Articular chondrocyte of knee joint (primary cell): Measurements from ENCODE around the gene GIPC1. TPM values are rescaled to one million over a fixed set of nuclear protein-coding genes. Genes with fewer than 3 reads are reported as not detected.

Experiments
- small RNA-seq: library from RNA; depleted of rRNA; stranded (forward); fragments of <200 nt; gene quantifications from one replicate; pipeline ENCODE3, GENCODE V24; 2012
- total RNA-seq: library from RNA; depleted of rRNA; stranded (reverse); fragments of >200 nt; gene quantifications from 2 replicates; pipeline ENCODE4 v1.2.3, GENCODE V29; 2012

The GIPC1 gene, protein sequence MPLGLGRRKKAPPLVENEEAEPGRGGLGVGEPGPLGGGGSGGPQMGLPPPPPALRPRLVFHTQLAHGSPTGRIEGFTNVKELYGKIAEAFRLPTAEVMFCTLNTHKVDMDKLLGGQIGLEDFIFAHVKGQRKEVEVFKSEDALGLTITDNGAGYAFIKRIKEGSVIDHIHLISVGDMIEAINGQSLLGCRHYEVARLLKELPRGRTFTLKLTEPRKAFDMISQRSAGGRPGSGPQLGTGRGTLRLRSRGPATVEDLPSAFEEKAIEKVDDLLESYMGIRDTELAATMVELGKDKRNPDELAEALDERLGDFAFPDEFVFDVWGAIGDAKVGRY
- total RNA-seq = 72.9 and 75.1 TPM in 2 replicates

DNA sequence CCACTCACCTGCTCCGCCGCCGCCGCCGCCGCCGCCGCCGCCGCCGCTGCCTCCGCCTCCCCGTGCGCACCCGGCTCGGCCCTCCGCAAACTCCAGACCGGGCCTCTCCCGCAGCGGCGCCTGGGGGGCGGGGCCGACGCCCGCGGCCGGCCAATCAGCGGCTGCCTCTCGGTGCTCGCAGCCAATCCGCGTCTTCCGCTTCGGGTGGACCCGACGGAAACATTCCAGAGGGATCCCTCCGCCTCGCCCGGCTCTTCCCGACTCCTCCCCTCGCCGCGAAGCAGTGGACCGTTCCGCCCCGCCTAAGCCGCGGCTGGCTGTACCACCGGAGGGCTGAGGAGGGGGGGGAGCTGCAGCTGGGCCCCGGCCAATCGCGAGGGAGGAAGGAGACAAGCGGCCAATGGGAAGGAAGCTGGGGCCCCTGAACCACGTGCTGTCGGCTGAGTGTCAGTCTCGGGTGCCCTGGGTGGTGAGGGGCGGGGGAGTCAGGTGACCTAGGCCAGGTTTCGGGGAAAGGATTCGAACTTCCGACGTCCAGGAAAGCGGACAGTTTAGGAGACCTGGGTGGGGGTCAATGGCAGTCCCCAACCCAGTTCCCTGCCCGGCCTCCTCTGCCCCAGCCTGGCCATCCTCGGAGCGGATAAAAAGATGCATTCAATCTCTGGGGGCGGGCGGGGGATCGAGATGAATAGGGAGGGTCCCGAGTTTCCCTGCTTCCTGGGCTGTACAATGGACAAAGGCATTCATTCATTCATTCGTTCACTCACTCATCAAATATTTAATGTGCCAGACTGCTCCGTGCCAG lies at the start of gene GIPC1:
Gene GIPC1, minus strand, starts transcription at position 99 of the 805 bp plus-strand sequence. CDS start 13,151 bp downstream, outside the sequence.

DNA sequence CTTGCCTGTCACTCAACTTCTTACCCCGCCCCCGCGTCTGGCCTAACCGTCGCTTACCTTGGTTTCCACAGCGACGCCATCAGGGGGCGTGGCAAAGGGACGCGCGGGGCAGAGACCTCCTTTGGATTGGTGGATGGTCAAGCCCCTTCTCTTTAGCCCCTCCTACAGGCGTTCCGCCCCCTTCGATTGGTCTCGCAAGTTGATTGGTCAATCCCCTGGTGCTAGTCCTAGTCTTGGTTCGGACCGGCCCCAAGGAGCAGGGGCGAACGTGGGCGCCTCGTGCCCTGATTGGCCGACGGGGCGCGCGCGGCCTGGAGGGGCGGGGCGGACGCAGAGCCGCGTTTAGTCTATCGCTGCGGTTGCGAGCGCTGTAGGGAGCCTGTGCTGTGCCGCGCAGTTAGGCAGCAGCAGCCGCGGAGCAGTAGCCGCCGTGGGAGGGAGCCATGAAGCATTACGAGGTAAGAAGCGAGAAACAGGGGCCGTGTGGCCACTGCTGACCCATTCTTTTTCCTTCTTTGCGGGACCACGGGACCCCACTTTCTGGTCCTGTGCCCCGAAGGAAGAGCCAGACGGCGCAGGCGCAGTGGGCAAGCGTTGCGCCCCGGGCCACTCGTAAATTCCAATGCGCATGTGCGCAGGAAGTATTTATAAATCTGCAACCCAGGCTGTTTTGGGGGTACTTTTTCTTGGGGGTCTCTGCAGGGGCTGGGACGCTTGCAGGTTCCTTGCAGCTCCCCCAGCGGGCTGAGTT lies 33.5 kb upstream of the GIPC1 start, which contains the start of gene TECR:
Gene TECR, plus strand, starts transcription at position 341 of the 751 bp plus-strand sequence. Its CDS starts 103 bp downstream, at position 444.

DNA sequence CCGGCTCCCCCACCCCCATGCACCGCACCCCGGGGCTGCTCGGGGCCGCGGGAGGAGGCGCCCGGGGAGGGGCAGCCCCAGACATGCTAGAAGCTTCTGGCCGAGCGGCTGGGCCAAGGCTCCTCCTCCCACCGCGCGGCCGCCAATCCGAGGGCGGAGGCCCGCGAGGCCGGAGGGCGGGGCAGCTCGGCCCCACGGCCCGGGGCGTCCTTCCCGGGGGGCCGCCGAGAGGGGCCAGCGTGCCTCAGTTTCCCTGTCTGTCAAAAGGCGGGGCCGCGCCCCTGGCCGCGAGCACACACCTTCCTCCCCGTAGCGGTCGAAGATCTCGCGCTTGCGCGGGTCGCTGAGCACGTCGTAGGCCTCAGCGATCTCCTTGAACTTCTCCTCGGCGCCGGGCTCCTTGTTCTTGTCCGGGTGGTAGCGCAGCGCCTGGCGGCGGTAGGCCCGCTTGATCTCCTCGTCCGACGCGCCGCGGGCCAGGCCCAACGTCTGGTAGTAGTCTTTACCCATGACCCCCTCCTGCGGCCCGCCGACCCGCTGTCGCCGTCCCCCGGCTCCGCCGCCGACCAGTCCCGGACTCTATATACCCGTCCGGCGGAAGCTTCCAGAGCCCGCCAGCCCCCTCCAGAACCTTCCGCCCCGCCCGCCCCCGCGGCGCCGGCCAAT lies 22.0 kb upstream of the GIPC1 start, which contains the start of gene DNAJB1:
Gene DNAJB1, minus strand, starts transcription at position 558 of the 666 bp plus-strand sequence. Its CDS starts 48 bp downstream, at position 510.

DNA sequence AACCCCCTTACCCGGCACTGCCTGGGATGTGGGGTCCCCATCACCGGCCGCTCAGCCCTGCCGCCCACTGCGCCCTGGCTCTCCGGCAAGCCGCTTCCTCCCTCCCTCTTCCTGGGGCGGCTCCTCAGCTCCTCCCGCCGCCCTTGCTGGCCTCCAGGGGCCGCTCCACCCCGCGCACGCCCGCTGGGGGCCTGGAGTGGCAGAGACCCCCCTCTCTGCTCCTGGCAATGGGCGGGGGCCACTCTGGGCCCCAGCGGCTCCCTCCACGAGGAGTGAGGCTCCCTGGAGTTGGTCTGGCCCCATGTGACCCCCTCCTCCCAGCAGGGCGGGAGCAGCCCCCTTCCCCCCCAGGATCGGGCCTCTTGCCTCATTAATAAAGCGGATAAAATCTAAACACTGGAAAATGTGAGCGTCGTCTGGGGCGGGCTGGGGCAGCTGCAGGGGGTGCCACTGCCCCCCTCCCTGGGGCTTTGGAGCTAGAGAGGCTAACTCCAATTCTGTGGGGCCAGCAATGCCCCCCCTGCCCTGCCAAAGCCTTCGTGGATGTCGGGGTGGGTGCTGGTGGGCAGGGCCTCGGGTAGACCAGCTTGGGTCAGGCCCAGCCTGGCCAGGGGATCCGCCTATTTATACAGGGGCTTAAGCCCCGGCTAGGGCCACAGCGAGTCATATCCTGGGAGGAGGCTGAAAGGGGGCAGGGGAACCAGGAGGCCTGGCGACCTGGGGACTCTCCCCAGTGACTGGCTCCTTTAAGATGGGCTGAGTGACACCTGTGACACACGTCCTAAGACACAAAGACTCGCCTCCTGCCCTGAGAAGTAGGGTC lies 20.5 kb downstream of the GIPC1 start, which contains the start of gene PTGER1:
Gene PTGER1, minus strand, starts transcription at position 104 of the 823 bp plus-strand sequence. CDS start 1,034 bp downstream, outside the sequence.

DNA sequence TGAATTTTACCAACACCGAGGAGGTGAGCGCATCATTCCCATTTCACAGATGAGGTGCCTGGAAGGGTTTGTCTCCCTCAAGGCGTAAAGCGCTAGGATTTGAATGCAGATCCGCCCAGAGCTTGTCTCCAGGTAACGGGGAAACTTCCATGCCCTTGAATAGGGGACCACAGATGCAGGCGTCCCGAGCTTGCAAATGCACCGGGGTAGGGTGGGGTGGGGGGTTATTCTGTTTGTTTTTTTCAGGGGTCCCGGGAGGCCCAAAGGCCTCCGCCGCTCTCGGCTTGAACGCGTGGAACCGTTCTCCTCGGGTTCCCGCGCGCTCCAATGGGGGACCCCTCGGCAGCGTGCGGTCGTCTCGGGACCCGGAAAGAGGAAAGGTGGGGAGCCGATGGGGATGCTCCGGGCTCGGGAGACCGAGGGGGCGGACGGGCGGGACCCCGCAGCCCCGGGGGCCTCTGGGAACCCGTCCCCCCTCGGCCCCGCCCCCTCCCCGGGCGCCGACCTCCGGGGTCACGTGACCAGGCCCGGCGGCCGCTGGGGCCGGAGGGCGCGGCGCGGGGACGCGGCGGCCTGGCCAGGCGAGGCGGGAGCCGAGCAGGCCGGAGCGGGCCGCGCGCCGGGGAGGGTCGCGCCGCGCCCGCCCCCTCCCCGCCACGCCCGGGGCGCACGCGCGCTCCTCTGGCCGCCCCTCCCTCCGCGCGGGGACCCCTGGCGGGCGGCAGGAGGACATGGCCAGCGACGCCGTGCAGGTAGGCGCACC lies 63.0 kb downstream of the GIPC1 start, which contains the start of gene PKN1:
Gene PKN1, plus strand, starts transcription at position 516 of the 763 bp plus-strand sequence. Its CDS starts 216 bp downstream, at position 732.

Small RNA genes within 50 kb of the gene (small RNA-seq; reads per million reads assigned to genes)
- gene SNRPGP15 = not detected

Other genes starting within 250 kb of the GIPC1 start
- 13.6 and 17.8 TPM in 2 replicates for gene ADGRE5, start 114.7 kb downstream of the GIPC1 start, total RNA-seq
- gene DDX39A, start 76.8 kb downstream of the GIPC1 start, total RNA-seq = 41.2 and 41.5 TPM in 2 replicates
- gene PKN1, start 62.8 kb downstream of the GIPC1 start, total RNA-seq = 87.1 and 99.3 TPM in 2 replicates
- 0.86 and 0.91 TPM in 2 replicates for gene PTGER1, start 20.8 kb downstream of the GIPC1 start, total RNA-seq
- 60.6 and 83.7 TPM in 2 replicates for gene DNAJB1, start 22.3 kb upstream of the GIPC1 start, total RNA-seq
- 47.0 and 61.5 TPM in 2 replicates for gene TECR, start 33.5 kb upstream of the GIPC1 start, total RNA-seq
- 147 and 171 TPM in 2 replicates for gene NDUFB7, start 75.9 kb upstream of the GIPC1 start, total RNA-seq
- gene CLEC17A, start 87.0 kb upstream of the GIPC1 start, total RNA-seq = under 0.01 TPM in 1 of 2 replicates, not detected in the other
- gene ADGRE3, start 178.7 kb upstream of the GIPC1 start, total RNA-seq = not detected in 2 replicates
- gene ZNF333, start 193.9 kb upstream of the GIPC1 start, total RNA-seq = 17.3 and 21.8 TPM in 2 replicates